HEK293 (cell line): ENCODE results near the gene LUC7L.

Experiments used
- CTCF ChIA-PET: fragments of 350-600 bp; formaldehyde crosslinking; extraction: SDS; loops from one replicate; lab custom pipeline; 2021; ENCODE audit warnings: antibody characterized with exemption; lab: Yijun Ruan, JAX
- POLR2A ChIA-PET: fragments of 300-600 bp; formaldehyde crosslinking; extraction: SDS; loops from one replicate; lab custom pipeline; 2020; ENCODE audit warnings: antibody characterized with exemption, inconsistent platforms; lab: Yijun Ruan, JAX
- H3K27ac ChIP-seq: fragments of 200-500 bp; sonication (Bioruptor generic); 2 replicates; pipeline ENCODE4 v1.5.1; 2014; ENCODE audit warnings: low read depth, low read length, control low read depth, inconsistent platforms; ENCODE audit errors: extremely low read depth
- H3K36me3 ChIP-seq, 2 experiments: fragments of 200-500 bp in 1 of 2; sonication (Bioruptor generic) in 1 of 2; 1 replicate in 1 of 2; 2 replicates in 1 of 2; pipeline ENCODE4 v1.5.1; 2014 to 2017; ENCODE audit warnings: inconsistent platforms in 2 of 2, low read length in 2 of 2; ENCODE audit not compliant: control insufficient read depth in 2 of 2, insufficient read depth in 1 of 2
- H3K4me1 ChIP-seq: fragments of 200-500 bp; sonication (Bioruptor generic); 2 replicates; pipeline ENCODE4 v1.5.1; 2014; ENCODE audit warnings: mild to moderate bottlenecking, low read length, inconsistent platforms; ENCODE audit not compliant: control insufficient read depth, insufficient read depth
- H3K4me3 ChIP-seq: 2 replicates; pipeline ENCODE4 v1.5.1; 2011; ENCODE audit warnings: low read depth, mild to moderate bottlenecking, control low read depth, low read length, moderate library complexity
- H3K9me3 ChIP-seq: fragments of 200-500 bp; sonication (Bioruptor generic); 2 replicates; pipeline ENCODE4 v1.5.1; 2014; ENCODE audit warnings: low read depth, low read length, inconsistent platforms; ENCODE audit not compliant: control insufficient read depth, insufficient read depth
- GLIS1 ChIP-seq: fragments of 450-650 bp; formaldehyde crosslinking; IDR thresholded peaks from 2 replicates; pipeline ENCODE4 v1.5.1; 2016; ENCODE audit warnings: missing biosample characterization, missing genetic modification characterization
- KLF8 ChIP-seq: fragments of 450-650 bp; formaldehyde crosslinking; IDR thresholded peaks from 2 replicates; pipeline ENCODE4 v1.5.1; 2016; ENCODE audit warnings: missing biosample characterization, missing genetic modification characterization
- TRIM28 ChIP-seq: IDR thresholded peaks from 2 replicates; pipeline ENCODE4 v1.6.1; 2011; ENCODE audit warnings: low read length, control low read depth, borderline replicate concordance
- WT1 ChIP-seq: fragments of 450-650 bp; formaldehyde crosslinking; IDR thresholded peaks from 2 replicates; pipeline ENCODE4 v1.5.1; 2016; ENCODE audit warnings: missing biosample characterization, missing genetic modification characterization
- ZBTB17 ChIP-seq: fragments of 450-650 bp; formaldehyde crosslinking; IDR thresholded peaks from 2 replicates; pipeline ENCODE4 v1.5.1; 2016; ENCODE audit warnings: missing biosample characterization, missing genetic modification characterization
- ZNF121 ChIP-seq: fragments of 450-650 bp; formaldehyde crosslinking; IDR thresholded peaks from 2 replicates; pipeline ENCODE4 v1.5.1; 2016; ENCODE audit warnings: missing biosample characterization, missing genetic modification characterization
- ZNF18 ChIP-seq: fragments of 450-650 bp; formaldehyde crosslinking; IDR thresholded peaks from 2 replicates; pipeline ENCODE4 v1.5.1; 2016; ENCODE audit warnings: missing biosample characterization, missing genetic modification characterization
- ZNF211 ChIP-seq: fragments of 450-650 bp; formaldehyde crosslinking; IDR thresholded peaks from 2 replicates; pipeline ENCODE4 v1.5.1; 2016; ENCODE audit warnings: low read depth, missing biosample characterization, missing genetic modification characterization
- ZNF221 ChIP-seq: fragments of 450-650 bp; formaldehyde crosslinking; IDR thresholded peaks from 2 replicates; pipeline ENCODE4 v1.5.1; 2017; ENCODE audit warnings: missing biosample characterization, missing genetic modification characterization, borderline replicate concordance
- ZNF311 ChIP-seq: fragments of 450-650 bp; formaldehyde crosslinking; IDR thresholded peaks from 2 replicates; pipeline ENCODE4 v1.5.1; 2017; ENCODE audit warnings: missing biosample characterization, missing genetic modification characterization, borderline replicate concordance
- ZNF335 ChIP-seq: fragments of 450-650 bp; formaldehyde crosslinking; conservative IDR thresholded peaks from 2 replicates; pipeline ENCODE4 v1.5.1; 2016; ENCODE audit warnings: missing biosample characterization, missing genetic modification characterization
- ZNF366 ChIP-seq: fragments of 450-650 bp; formaldehyde crosslinking; conservative IDR thresholded peaks from 2 replicates; pipeline ENCODE4 v1.5.1; 2016; ENCODE audit warnings: missing biosample characterization, missing genetic modification characterization
- ZNF623 ChIP-seq: fragments of 450-650 bp; formaldehyde crosslinking; IDR thresholded peaks from 2 replicates; pipeline ENCODE4 v1.5.1; 2016; ENCODE audit warnings: missing biosample characterization, missing genetic modification characterization
- ZNF624 ChIP-seq: fragments of 450-650 bp; formaldehyde crosslinking; IDR thresholded peaks from 2 replicates; pipeline ENCODE4 v1.5.1; 2017; ENCODE audit warnings: missing biosample characterization, missing genetic modification characterization
- ZNF645 ChIP-seq: fragments of 450-650 bp; formaldehyde crosslinking; IDR thresholded peaks from 2 replicates; pipeline ENCODE4; 2016; ENCODE audit warnings: missing biosample characterization, missing genetic modification characterization
- ZNF704 ChIP-seq: fragments of 450-650 bp; formaldehyde crosslinking; IDR thresholded peaks from 2 replicates; pipeline ENCODE4 v1.5.1; 2016; ENCODE audit warnings: missing biosample characterization, missing genetic modification characterization
- ZNF791 ChIP-seq: fragments of 450-650 bp; formaldehyde crosslinking; IDR thresholded peaks from 2 replicates; pipeline ENCODE4 v1.5.1; 2016; ENCODE audit warnings: missing biosample characterization, missing genetic modification characterization
- TF ChIP-seq, protein P1 (sequence below): fragments of 450-650 bp; formaldehyde crosslinking; IDR thresholded peaks from 2 replicates; pipeline ENCODE4 v1.5.1; 2017; ENCODE audit warnings: missing biosample characterization, missing genetic modification characterization
- TF ChIP-seq, protein P2 (sequence below): fragments of 450-650 bp; formaldehyde crosslinking; IDR thresholded peaks from 2 replicates; pipeline ENCODE4 v1.5.1; 2017; ENCODE audit warnings: missing biosample characterization, missing genetic modification characterization
- TF ChIP-seq, protein P3 (sequence below): sonication (generic); formaldehyde crosslinking; IDR thresholded peaks from 2 replicates; pipeline ENCODE4 v1.8.1; 2022; ENCODE audit warnings: mild to moderate bottlenecking, moderate library complexity, missing genetic modification reagents
- TF ChIP-seq, protein P4 (sequence below): fragments of 450-650 bp; formaldehyde crosslinking; IDR thresholded peaks from 2 replicates; pipeline ENCODE4 v1.5.1; 2016; ENCODE audit warnings: missing biosample characterization, missing genetic modification characterization
- TF ChIP-seq, protein P5 (sequence below): fragments of 450-650 bp; formaldehyde crosslinking; IDR thresholded peaks from 2 replicates; pipeline ENCODE4 v1.5.1; 2016; ENCODE audit warnings: missing biosample characterization, missing genetic modification characterization
- TF ChIP-seq, protein P6 (sequence below): fragments of 450-650 bp; formaldehyde crosslinking; IDR thresholded peaks from 2 replicates; pipeline ENCODE4 v1.5.1; 2017; ENCODE audit warnings: missing biosample characterization, mild to moderate bottlenecking, missing genetic modification characterization, moderate library complexity

The LUC7L gene

DNA sequence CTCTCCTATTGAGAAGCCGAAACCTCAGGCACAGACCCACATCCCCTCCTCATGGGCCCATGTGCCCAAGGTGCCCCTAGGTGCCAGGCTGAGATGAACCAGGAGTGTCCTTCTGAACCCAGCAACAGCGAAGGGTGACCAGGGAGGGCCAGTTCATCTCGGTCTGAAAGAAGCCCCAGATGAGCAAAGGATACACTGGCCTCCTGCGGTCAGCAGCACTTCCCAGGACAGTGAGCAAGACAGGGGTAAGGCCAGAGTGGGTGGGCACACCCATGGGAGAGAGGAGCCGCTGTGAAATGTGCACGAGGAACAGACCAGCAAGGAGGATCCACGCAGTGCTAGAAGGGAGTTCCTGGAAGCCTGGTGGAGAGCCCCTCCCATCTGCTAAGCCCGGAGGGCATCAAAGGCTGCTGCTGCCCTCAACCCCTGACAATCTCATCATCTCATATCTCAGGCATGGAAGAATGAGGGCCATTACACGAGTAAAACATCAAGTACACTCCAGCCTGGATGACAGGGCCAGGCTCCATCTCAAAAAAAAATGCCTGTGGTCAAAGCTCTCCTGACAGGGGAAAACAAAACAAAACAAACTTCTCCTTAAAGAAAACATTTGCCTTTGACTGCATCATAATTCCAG, 80.1 kb downstream of the LUC7L start:
- H3K9me3 ChIP-seq, result no peaks in the 10 kb centered on the region
- no peak overlapping the region for H3K27ac ChIP-seq
- ChIA-PET CTCF (interaction anchor here (0.5 to 1.5 kb wide), 2 partner anchors 52 to 81 kb away, joined by 3 to 8 read pairs; no protein-coding TSS in a partner anchor), POLR2A (interaction anchor here (0.5 to 0.6 kb wide), 2 partner anchors 10 kb away, joined by 3 to 5 read pairs; no protein-coding TSS in a partner anchor)
- no peak overlapping the region for H3K4me3 ChIP-seq
- peaks cover 4% of the 10 kb centered on the region; the same call in 1 of the 2 replicates for H3K4me1 ChIP-seq
- H3K36me3 ChIP-seq, result no peaks in the 10 kb centered on the region
- no peak for TF ChIP-seq ZNF18 (tag by site-specific recombination)
- TF ChIP-seq ZNF623, result no peak
- no peak for TF ChIP-seq ZNF704 (tag by site-specific recombination)
- peak; percentile 54; the same call in 1 of the 2 replicates for TF ChIP-seq ZNF335 (tag by site-specific recombination)
- TF ChIP-seq, protein P1, sequence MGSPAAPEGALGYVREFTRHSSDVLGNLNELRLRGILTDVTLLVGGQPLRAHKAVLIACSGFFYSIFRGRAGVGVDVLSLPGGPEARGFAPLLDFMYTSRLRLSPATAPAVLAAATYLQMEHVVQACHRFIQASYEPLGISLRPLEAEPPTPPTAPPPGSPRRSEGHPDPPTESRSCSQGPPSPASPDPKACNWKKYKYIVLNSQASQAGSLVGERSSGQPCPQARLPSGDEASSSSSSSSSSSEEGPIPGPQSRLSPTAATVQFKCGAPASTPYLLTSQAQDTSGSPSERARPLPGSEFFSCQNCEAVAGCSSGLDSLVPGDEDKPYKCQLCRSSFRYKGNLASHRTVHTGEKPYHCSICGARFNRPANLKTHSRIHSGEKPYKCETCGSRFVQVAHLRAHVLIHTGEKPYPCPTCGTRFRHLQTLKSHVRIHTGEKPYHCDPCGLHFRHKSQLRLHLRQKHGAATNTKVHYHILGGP (tag by site-specific recombination), result no peak
- TF ChIP-seq, protein P2, sequence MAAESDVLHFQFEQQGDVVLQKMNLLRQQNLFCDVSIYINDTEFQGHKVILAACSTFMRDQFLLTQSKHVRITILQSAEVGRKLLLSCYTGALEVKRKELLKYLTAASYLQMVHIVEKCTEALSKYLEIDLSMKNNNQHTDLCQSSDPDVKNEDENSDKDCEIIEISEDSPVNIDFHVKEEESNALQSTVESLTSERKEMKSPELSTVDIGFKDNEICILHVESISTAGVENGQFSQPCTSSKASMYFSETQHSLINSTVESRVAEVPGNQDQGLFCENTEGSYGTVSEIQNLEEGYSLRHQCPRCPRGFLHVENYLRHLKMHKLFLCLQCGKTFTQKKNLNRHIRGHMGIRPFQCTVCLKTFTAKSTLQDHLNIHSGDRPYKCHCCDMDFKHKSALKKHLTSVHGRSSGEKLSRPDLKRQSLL (tag by site-specific recombination), result no peak
- no peak for TF ChIP-seq ZNF121
- TF ChIP-seq, protein P3, sequence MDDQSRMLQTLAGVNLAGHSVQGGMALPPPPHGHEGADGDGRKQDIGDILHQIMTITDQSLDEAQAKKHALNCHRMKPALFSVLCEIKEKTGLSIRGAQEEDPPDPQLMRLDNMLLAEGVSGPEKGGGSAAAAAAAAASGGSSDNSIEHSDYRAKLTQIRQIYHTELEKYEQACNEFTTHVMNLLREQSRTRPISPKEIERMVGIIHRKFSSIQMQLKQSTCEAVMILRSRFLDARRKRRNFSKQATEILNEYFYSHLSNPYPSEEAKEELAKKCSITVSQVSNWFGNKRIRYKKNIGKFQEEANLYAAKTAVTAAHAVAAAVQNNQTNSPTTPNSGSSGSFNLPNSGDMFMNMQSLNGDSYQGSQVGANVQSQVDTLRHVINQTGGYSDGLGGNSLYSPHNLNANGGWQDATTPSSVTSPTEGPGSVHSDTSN (CRISPR knock-in tag), result no peak
- TF ChIP-seq, protein P4, sequence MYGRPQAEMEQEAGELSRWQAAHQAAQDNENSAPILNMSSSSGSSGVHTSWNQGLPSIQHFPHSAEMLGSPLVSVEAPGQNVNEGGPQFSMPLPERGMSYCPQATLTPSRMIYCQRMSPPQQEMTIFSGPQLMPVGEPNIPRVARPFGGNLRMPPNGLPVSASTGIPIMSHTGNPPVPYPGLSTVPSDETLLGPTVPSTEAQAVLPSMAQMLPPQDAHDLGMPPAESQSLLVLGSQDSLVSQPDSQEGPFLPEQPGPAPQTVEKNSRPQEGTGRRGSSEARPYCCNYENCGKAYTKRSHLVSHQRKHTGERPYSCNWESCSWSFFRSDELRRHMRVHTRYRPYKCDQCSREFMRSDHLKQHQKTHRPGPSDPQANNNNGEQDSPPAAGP (tag by site-specific recombination), result 0 out of 2 replicates have a peak, but pooled peaks have one; percentile 31
- TF ChIP-seq ZNF311 (tag by site-specific recombination), result no peak
- TF ChIP-seq, protein P5, sequence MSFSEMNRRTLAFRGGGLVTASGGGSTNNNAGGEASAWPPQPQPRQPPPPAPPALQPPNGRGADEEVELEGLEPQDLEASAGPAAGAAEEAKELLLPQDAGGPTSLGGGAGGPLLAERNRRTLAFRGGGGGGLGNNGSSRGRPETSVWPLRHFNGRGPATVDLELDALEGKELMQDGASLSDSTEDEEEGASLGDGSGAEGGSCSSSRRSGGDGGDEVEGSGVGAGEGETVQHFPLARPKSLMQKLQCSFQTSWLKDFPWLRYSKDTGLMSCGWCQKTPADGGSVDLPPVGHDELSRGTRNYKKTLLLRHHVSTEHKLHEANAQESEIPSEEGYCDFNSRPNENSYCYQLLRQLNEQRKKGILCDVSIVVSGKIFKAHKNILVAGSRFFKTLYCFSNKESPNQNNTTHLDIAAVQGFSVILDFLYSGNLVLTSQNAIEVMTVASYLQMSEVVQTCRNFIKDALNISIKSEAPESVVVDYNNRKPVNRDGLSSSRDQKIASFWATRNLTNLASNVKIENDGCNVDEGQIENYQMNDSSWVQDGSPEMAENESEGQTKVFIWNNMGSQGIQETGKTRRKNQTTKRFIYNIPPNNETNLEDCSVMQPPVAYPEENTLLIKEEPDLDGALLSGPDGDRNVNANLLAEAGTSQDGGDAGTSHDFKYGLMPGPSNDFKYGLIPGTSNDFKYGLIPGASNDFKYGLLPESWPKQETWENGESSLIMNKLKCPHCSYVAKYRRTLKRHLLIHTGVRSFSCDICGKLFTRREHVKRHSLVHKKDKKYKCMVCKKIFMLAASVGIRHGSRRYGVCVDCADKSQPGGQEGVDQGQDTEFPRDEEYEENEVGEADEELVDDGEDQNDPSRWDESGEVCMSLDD, result no peak
- TF ChIP-seq WT1 (tag by site-specific recombination), result no peak
- no peak for TF ChIP-seq GLIS1 (tag by site-specific recombination)
- no peak for TF ChIP-seq ZNF791
- no peak for TF ChIP-seq KLF8 (tag by site-specific recombination)
- TF ChIP-seq, protein P6, sequence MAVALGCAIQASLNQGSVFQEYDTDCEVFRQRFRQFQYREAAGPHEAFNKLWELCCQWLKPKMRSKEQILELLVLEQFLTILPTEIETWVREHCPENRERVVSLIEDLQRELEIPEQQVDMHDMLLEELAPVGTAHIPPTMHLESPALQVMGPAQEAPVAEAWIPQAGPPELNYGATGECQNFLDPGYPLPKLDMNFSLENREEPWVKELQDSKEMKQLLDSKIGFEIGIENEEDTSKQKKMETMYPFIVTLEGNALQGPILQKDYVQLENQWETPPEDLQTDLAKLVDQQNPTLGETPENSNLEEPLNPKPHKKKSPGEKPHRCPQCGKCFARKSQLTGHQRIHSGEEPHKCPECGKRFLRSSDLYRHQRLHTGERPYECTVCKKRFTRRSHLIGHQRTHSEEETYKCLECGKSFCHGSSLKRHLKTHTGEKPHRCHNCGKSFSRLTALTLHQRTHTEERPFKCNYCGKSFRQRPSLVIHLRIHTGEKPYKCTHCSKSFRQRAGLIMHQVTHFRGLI (tag by site-specific recombination), result no peak
- no peak for TF ChIP-seq ZNF211
- TF ChIP-seq ZNF645 (tag by site-specific recombination), result no peak
- peak; percentile 12; the same call in 1 of the 2 replicates for TF ChIP-seq ZBTB17
- TF ChIP-seq ZNF366 (tag by site-specific recombination), result no peak
- no peak for TF ChIP-seq ZNF221
- peak; percentile 26; the same call in 1 of the 2 replicates for TF ChIP-seq TRIM28
- no peak for TF ChIP-seq ZNF624
